Fibroblast of mammary gland (primary cell): ENCODE results near the gene CENPF.
A peak's percentile ranks its signal among the peaks of the same experiment; 100 is the strongest.

Source experiments
- DNase-seq: peaks from one replicate; pipeline ENCODE4 v3.0.0-alpha.2; 2010; ENCODE audit warnings: low read depth
- H3K4me3 ChIP-seq: 2 replicates; pipeline ENCODE4 v1.5.1; 2011; ENCODE audit warnings: low read depth, mild to moderate bottlenecking, low read length, moderate library complexity; ENCODE audit not compliant: control insufficient read depth
- TF ChIP-seq, protein P1 (sequence below): conservative IDR thresholded peaks from 2 replicates; pipeline ENCODE4 v1.5.1; 2011; ENCODE audit warnings: low read depth, low read length, inconsistent platforms; ENCODE audit not compliant: control insufficient read depth, insufficient read depth

The CENPF gene

DNA sequence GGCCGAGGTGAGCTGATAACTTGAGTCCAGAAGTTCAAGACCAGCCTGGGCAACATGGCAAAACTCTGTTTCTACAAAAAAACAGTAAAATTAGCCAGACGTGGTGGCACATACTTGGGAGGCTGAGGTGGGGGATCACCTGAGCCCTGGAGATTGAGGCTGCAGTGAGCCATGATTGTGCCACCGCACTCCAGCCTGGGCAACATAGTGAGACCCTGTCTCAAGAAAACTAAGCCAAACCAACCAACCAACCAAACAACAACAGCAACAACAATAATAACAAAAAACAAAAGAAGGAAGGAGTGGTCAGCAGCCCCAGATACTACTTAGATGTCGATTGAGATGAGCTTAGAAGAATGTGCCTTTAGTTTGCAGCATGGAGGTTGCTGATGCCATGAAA, 47.7 kb downstream of the CENPF start:
- no peak for DNase-seq
- TF ChIP-seq, protein P1, sequence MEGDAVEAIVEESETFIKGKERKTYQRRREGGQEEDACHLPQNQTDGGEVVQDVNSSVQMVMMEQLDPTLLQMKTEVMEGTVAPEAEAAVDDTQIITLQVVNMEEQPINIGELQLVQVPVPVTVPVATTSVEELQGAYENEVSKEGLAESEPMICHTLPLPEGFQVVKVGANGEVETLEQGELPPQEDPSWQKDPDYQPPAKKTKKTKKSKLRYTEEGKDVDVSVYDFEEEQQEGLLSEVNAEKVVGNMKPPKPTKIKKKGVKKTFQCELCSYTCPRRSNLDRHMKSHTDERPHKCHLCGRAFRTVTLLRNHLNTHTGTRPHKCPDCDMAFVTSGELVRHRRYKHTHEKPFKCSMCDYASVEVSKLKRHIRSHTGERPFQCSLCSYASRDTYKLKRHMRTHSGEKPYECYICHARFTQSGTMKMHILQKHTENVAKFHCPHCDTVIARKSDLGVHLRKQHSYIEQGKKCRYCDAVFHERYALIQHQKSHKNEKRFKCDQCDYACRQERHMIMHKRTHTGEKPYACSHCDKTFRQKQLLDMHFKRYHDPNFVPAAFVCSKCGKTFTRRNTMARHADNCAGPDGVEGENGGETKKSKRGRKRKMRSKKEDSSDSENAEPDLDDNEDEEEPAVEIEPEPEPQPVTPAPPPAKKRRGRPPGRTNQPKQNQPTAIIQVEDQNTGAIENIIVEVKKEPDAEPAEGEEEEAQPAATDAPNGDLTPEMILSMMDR: no peak

DNA sequence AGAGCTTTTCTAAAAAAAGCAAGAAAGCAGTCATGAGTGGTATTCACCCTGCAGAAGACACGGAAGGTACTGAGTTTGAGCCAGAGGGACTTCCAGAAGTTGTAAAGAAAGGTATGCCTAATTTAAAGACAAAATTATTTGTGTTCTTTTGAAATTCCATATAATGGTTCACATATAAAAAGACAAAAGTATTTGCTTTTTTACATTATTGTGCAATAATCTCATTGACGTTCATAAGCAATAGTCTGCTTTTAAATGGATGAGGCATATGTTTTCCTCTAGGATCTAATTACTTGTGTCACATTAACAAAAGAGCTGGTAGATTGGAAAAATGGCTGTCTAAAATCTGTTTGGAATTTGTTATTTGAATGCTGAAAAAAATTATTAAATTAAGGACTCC, 54.3 kb downstream of the CENPF start:
- TF ChIP-seq, protein P1: no peak
- no peak overlapping the region for H3K4me3 ChIP-seq
- DNase-seq: no peak

More for the DNA sequence above, 47.7 kb downstream of the CENPF start:
- H3K4me3 ChIP-seq: no peak overlapping the region

DNA sequence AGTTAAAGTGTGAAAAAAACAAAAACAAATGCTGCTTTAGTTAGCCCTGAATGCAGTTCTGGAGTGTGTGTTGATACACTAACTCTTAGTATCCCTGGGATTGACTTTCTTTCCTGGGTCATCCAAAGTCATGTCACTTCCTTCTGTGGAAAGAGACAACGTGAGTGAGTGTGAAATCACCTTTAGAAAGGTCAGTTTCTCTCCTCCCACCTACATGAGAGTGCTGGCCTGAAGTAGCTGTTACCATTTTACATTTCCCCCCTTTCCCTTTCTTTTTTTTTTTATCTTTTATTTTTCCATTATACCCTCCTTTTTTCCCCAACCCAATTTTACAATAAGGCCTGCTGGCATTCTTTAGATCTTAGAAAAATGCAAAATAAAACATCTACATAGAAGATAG, 55.2 kb downstream of the CENPF start:
- TF ChIP-seq, protein P1: no peak
- no peak for DNase-seq
- H3K4me3 ChIP-seq: no peak overlapping the region

DNA sequence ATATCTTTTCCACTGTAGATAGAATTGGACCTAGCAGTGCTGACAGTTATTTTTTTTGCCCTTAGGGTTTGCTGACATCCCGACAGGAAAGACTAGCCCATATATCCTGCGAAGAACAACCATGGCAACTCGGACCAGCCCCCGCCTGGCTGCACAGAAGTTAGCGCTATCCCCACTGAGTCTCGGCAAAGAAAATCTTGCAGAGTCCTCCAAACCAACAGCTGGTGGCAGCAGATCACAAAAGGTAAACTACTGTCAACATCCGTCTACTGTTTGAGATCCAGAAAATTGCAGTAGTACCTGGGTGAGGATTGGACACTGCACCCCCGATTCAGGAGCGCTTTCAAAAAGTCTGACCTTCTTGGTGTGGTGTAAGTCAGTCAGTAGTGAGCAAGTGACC, 55.8 kb downstream of the CENPF start:
- no peak overlapping the region for H3K4me3 ChIP-seq
- peak; percentile 52 for DNase-seq
- TF ChIP-seq, protein P1: peak; percentile 39

DNA sequence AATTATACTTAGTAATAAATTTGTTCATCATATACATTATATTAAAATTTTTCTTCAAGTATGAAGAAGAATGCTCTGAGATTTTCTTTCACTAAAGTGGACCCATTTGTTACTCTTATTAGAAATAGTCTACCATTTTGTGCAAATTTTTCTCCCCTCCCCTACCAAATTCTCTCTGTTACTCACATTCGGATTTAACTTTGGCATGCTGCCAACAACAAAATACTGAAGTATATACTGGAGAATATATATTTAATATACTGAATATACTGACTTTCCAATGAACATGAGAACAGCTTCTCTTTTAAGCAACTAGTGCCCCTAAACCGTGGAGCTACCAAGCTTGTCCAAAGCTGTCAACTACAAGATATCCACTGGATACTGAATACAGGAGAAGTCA, 57.2 kb downstream of the CENPF start:
- no peak overlapping the region for H3K4me3 ChIP-seq
- DNase-seq: no peak
- TF ChIP-seq, protein P1: no peak

DNA sequence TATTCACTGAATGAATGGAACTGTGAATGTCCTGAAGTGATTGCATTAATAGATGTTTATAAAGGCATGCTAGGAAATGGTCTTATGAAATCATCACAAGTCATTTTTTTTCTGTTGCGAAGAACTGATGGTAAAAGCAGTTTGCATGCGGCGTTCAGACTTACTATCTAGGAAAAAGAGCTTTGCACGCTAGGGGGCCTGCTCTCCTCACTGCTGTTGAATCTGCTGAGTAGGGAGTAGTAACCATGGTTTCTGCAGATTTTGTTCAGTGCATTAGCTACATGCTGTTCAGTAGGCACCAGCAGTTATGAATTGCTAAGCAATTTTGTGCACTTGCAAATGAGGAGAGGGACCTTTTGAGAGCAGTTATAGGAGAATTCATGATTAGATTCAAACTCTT, 57.9 kb downstream of the CENPF start:
- TF ChIP-seq, protein P1: peak; percentile 77
- DNase-seq: peak; percentile 87
- no peak overlapping the region for H3K4me3 ChIP-seq

DNA sequence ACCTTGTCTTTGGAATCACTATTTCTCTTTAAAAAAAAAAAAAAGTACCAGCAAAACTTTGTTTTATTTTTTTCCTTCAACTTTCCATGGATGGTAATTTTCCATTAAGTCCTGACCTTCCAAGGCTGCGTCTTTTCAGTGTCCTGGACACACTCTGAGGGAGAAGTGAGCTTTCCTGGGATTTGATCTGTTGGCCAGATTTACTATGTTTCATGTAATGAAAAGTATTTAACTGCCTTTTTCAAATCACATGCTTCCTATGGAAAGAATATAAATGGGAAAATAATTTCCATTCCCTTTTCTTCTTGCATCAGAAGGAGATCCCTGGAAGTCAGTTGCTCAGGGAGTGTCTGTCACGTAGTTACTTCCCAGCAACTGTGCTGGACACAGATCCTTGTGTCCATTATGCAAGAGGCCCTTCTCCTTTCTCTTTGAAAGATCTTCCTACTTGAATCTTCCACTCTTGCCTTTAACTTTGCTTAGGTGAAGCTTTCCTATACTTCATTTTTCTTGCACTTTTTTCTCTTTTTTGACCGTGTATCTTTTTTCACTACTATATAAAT, 59.3 kb downstream of the CENPF start:
- no peak for DNase-seq
- no peak overlapping the region for H3K4me3 ChIP-seq
- TF ChIP-seq, protein P1: no peak
